ENCODE results near the gene UXT. TPM values are rescaled to one million over a fixed set of nuclear protein-coding genes. Genes with fewer than 3 reads are reported as not detected.

UXT gene
- total and polyA plus RNA-seq, 9 of the 15 experiments (the other 6 are each of a cell fraction or from before 2014, with no cell fraction given), result 141 to 300 (median 204) TPM

GRCh38 chrX:47650164-47651042 lies 8.6 kb downstream of the UXT start, which contains the start of gene ELK1 (continued):
- TF ChIP-seq MXI1 (IDR thresholded peaks at IDR 0.05; ENCODE audit: low read depth, low read length) (peak; percentile 75; the same call in 1 of the 2 replicates), ZBED1 (IDR thresholded peaks at IDR 0.05) (no peak), ELK3 (CRISPR knock-in tag; IDR thresholded peaks at IDR 0.05) (no peak), TFAM (CRISPR knock-in tag; conservative IDR thresholded peaks at IDR 0.05) (no peak), MYNN (IDR thresholded peaks at IDR 0.05) (no peak), MYNN (CRISPR knock-in tag; IDR thresholded peaks at IDR 0.05) (no peak), ELF2 (CRISPR knock-in tag; IDR thresholded peaks at IDR 0.05) (no peak), CHD1 (IDR thresholded peaks at IDR 0.05; ENCODE audit: low read length) (no peak)

- CTCF ChIA-PET (ENCODE audit: low intra/inter-chr PET ratio), result no interaction called here
- BruUV-seq (replicated peaks), result no TSS peak
- ATAC-seq (no peak), DNase-seq (ENCODE audit: extremely low read depth in 1 of 4, low spot score in 3 of 4) (no peak), FAIRE-seq (no peak)
- TF ChIP-seq ELF2 (CRISPR knock-in tag; IDR thresholded peaks at IDR 0.05), result no peak
- TF ChIP-seq HDAC3 (IDR thresholded peaks at IDR 0.05; ENCODE audit: borderline replicate concordance, partially characterized antibody), result no peak
- TF ChIP-seq TRIM25 (IDR thresholded peaks at IDR 0.05; ENCODE audit: borderline replicate concordance), result no peak
- no peak for TF ChIP-seq L3MBTL2 (IDR thresholded peaks at IDR 0.05)
- no peak for TF ChIP-seq ZNF274 (IDR thresholded peaks at IDR 0.05; ENCODE audit: borderline replicate concordance, low read depth, low read length)
- no peak for TF ChIP-seq CEBPB (tag; IDR thresholded peaks at IDR 0.05)
- TF ChIP-seq ZFX (CRISPR knock-in tag; IDR thresholded peaks at IDR 0.05), result no peak
- TF ChIP-seq MLX (CRISPR knock-in tag; conservative IDR thresholded peaks at IDR 0.05), result no peak
- TF ChIP-seq HMGN3 (IDR thresholded peaks at IDR 0.05; ENCODE audit: borderline replicate concordance, extremely low read depth, insufficient read length, low read depth, low read length), result no peak
- no peak for TF ChIP-seq KAT2B (IDR thresholded peaks at IDR 0.05; ENCODE audit: low read depth, low read length)
- Histone ChIP-seq H4K20me1 (replicated peaks; ENCODE audit: control insufficient read depth, insufficient read depth, low read length) (no peaks in the 10 kb centered on the region), H3K9ac (ENCODE audit: insufficient read depth in 1 of 2, low read depth in 2 of 2, low read length in 2 of 2) (peak overlapping the region; percentile 81 to 92), H2AFZ (ENCODE audit: low read depth, low read length) (no peak overlapping the region), H3K9me1 (ENCODE audit: control insufficient read depth, insufficient read depth, low read length) (no peaks in the 10 kb centered on the region), H3K27me3 (ENCODE audit: control insufficient read depth in 2 of 2, insufficient read depth in 2 of 2, low read length in 2 of 2) (no peaks in the 10 kb centered on the region), H3K27ac (ENCODE audit: extremely low read depth, low read depth, low read length) (peak overlapping the region; percentile 88), H3K36me3 (ENCODE audit: control insufficient read depth, insufficient read depth, low read length) (peaks cover 71% of the 10 kb centered on the region; the same call in 2 of the 3 replicates), H3K9me3 (replicated peaks; ENCODE audit: control insufficient read depth, insufficient read depth, low read depth, low read length) (no peaks in the 10 kb centered on the region), H3K4me2 (ENCODE audit: insufficient read depth, low read length) (peak overlapping the region; percentile 93), H3K4me1 (replicated peaks in 1 of 2; ENCODE audit: control insufficient read depth in 2 of 2, insufficient read depth in 2 of 2, low read length in 2 of 2) (peaks cover 21 to 29% of the 10 kb centered on the region in 2 experiments; a peak in 4 of 5 replicates), H3K4me3 (peak overlapping the region; percentile 85), H3K79me2 (ENCODE audit: control insufficient read depth, insufficient read depth, low read length) (peaks cover 49% of the 10 kb centered on the region)
- intact Hi-C loops (cut with micrococcal nuclease) (loop anchor here (5.0 kb wide), 1 partner anchor 87 kb away; the partner anchor contains the start of gene ARAF), in situ Hi-C loops (cut with MboI) (no loop called here)
- POLR2A ChIA-PET, result interaction anchor here (0.8 to 1.3 kb wide), 2 partner anchors 9 to 16 kb away, joined by 3 to 4 read pairs; no protein-coding TSS in a partner anchor
- 0% methylated on average over 8 of the region's 11 CpGs for WGBS (ENCODE audit: insufficient coverage, low coverage, missing lambda C conversion rate)
These were observed 9.2 kb downstream of the UXT start for GRCh38 chrX:47649781-47650163.
